LNCAP (cell line): ENCODE results near the gene ABCE1.

Experiments
- TF ChIP-seq, protein P1 (sequence below): fragments of 450-650 bp; IDR thresholded peaks from 2 replicates; pipeline ENCODE4 v1.5.1; 2017; ENCODE audit warnings: mild to moderate bottlenecking

Gene ABCE1

DNA sequence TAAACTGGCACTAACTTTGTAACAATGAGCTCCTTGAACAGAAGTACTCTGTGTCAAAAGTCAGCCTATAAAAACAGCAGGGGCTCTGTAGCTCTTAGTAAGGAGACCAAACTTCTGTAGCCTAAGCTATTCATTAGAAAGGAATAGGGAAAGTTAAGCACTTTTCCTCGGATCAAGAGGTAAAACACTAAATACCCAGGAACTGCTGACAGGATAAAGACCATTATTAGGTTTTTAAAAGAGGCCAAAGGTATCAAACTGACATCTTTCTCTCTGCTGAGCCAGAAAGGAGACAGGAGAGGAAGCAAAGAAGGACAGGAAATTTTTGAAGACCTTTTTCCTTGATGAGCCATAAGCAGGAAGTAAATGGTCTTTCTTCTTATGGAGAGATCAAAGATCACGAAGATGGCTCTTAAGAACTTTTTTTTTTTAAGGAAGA, 32.0 kb upstream of the ABCE1 start:
- TF ChIP-seq, protein P1, sequence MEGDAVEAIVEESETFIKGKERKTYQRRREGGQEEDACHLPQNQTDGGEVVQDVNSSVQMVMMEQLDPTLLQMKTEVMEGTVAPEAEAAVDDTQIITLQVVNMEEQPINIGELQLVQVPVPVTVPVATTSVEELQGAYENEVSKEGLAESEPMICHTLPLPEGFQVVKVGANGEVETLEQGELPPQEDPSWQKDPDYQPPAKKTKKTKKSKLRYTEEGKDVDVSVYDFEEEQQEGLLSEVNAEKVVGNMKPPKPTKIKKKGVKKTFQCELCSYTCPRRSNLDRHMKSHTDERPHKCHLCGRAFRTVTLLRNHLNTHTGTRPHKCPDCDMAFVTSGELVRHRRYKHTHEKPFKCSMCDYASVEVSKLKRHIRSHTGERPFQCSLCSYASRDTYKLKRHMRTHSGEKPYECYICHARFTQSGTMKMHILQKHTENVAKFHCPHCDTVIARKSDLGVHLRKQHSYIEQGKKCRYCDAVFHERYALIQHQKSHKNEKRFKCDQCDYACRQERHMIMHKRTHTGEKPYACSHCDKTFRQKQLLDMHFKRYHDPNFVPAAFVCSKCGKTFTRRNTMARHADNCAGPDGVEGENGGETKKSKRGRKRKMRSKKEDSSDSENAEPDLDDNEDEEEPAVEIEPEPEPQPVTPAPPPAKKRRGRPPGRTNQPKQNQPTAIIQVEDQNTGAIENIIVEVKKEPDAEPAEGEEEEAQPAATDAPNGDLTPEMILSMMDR = no peak

DNA sequence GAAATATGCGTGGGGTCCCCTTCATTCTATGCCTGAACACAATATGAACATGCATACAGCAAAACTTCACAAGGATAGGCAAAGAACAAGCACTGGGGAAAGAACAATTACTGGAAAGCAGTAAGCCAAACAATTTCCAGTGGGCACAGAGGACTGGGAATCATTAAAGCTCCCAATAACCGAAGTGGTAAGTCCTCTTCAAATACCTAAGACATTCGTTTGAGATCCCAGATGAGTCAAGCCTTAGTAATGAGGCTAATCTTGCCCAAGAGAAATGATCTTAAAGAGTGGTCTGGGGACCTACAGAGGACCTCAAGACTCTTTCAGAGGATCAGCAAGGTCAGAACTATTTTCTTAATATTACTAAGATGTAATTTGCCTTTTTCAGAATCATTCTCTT, 28.8 kb upstream of the ABCE1 start:
- TF ChIP-seq, protein P1 = no peak

DNA sequence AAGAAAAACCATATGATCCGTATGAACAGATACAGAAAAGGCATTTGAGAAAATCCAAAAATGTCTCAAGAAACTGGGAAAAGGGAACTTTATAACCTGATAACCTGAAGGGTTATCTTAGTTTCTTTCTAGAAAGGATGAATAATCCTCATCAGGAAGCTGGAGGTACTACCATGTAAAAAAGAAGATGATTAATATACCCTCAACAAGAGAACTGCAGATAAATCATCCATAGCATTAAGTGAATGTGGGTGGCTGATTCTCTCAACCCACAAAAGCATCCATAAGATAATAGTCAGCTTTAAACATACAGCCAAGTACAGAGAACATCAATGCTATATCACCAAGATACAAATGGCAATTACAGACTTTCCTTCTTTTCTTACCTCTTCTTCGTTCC, 26.6 kb upstream of the ABCE1 start:
- TF ChIP-seq, protein P1 = no peak

DNA sequence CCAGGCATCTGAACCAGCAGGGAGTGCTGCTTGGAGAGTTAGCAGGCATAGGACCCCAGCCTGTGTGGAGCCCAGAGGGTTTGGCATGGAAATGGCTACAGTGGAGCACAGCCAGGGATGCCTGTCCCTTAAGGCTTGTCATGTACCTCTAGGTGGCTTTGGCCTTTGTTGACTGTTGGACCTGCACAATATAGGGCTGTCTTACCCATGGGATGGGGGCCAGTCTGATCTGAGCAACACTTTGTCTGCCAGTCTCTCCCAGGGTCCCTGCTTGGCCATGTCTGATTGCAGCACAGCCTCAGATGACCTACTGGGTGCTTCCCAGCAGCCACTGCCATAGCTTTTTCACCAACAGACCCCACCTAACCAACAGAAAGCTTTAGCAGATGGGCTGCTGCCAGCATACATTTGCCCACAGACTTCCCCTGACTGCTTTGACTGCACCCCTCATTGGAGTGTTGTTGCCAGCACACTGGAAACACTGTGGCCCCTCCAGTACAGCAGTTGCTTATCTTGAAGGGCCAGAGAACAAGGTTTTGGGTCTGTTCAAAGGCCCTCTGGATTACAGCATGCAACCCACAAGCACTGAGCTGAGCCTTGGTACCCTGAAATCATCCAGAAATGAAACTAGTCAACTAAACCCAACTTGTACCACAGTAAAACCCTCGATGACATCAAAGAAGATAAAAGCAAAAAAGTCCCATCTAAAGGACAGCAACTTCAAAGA, 22.2 kb upstream of the ABCE1 start:
- TF ChIP-seq, protein P1 = no peak

DNA sequence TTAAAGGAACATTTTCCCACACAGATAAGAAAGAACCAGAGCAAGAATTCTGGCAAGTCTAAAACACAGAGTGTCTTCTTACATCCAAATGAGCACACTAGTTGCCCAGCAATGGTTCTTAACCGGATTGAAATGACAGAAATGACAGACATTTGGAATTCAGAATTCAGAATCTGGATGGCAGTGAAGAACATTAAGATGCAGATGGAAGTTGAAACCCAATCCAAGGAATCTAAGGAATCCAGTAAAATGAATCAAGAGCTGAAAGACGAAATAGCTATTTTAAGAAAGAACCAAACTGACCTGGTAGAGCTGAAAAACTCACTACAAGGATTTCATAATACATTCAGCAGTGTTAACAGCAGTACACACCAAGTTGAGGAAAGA, 21.6 kb upstream of the ABCE1 start:
- TF ChIP-seq, protein P1 = no peak

DNA sequence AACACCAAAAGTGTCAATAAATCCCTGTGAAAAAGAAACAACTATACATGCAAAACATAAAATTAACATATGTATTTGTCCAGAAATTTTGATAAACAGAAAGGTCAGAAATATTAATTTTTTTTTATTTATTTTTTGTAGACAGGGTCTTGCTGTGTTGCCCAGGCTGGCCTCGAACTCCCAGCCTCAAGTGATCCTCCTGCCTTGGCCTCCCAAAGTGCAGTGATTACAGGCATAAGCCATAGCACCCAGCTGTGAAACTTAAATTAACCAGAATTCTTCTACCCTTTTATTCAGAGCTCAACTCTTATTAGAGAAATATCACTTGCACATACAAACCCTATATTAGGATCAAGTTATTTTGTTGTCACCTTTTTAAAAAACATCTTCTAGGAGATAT, 16.4 kb upstream of the ABCE1 start:
- TF ChIP-seq, protein P1 = no peak

DNA sequence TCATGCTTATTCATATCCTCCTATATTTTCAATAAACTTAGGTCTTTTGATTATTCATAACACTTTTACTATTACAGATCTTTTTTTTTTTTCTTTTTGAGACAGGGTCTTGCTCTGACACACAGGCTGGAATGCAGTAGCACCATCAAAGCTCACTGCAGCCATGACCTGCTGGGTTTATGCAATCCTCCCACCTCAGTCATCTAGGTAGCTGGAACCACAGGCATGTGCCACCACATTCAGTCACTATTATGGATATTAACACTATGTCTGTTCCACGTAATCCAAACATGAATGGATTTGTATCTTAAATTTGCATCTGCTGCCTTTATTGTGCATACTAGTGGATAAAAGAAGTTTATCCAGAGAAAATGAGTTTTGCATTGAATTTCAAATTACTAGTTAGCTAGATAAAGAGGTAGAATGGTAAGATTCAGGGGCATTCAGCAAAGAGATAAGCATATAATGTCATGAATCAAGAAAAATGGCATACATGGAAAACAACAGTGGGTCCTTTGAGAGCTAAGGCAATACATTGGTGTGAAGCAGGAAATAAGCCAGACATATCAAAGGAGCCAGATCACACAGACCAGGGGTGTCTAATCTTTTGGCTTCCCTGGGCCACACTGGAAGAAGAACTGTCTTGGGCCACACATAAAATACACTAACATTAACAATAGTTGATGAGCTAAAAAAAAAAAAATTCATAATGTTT, 14.1 kb upstream of the ABCE1 start:
- TF ChIP-seq, protein P1 = no peak
